HG02588 (cell line): ENCODE measurements around the gene C10orf71.

Experiments
- ATAC-seq: cut with Tn5 transposase; IDR thresholded peaks from one replicate; pipeline ENCODE4 v1.9.1; 2021; ENCODE audit warnings: mild to moderate bottlenecking, moderate library complexity; ENCODE audit not compliant: unreplicated experiment

C10orf71 gene

DNA sequence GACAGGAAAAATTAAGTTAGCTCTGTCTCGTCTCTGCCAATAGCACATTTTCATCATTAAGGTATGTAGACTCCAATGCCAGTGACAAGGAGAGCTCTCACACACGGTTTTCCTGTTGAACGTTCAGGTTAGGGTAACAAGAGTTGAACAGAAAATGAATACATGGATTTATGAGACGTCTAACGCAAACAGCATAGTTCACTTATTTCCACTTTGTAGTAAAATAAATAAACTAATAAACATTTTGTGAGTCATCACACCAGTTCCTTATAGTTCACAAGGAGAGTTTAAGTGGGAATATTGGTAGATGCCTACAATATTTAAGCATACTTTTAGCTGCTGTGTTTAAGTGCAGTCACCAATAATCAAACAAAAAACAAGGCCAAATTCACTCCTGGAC, 75.8 kb downstream of the C10orf71 start:
- no peak for ATAC-seq

DNA sequence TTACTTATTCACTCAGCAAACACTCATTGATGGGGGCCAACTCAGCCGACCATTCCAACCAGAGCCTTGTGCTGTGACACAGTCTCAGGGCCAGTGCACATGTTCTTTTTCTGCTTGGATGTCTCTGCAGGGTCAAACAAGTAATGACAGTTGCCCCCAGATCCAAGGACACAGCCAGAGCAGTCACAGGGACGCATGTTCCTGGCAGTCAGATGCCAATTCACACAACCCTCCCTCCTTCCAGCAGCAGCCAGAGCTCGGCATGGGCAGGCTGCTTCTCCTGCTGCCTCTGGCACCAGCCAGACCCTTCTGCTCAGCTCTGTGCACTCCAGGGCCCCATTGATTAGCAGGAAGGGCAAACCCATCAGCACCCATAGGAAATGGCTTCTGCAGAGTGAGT, 76.6 kb downstream of the C10orf71 start:
- no peak for ATAC-seq
